ENCODE measurements around the gene IMPDH1. TPM values are rescaled to one million over a fixed set of nuclear protein-coding genes. Genes with fewer than 3 reads are reported as not detected.

The IMPDH1 gene

Small RNA genes lying within 50 kb of the gene (small RNA-seq; reads per million reads assigned to genes)
- gene AC010655.1 (ENCODE audit: insufficient read depth) (not detected), gene RNU7-27P (ENCODE audit: insufficient read depth) (not detected), gene RNU7-54P (ENCODE audit: insufficient read depth) (not detected)
